Calu3 (cell line): ENCODE results near the gene WNK2. TPM values are rescaled to one million over a fixed set of nuclear protein-coding genes. Genes with fewer than 3 reads are reported as not detected.

Experiments
- BruUV-seq: library from RNA; stranded (reverse); fragments of 400-500 nt; replicated peaks from 2 replicates; lab custom pipeline; 2021; lab: Mats Ljungman, UMichigan
- CTCF ChIA-PET: fragments of 300-600 bp; sonication (Branson Sonifier 250); formaldehyde crosslinking; loops from one replicate; lab custom pipeline; 2022; ENCODE audit warnings: antibody characterized with exemption; lab: Charles Lee
- DNase-seq: peaks from one replicate; pipeline ENCODE4 v3.0.0; 2022
- H3K27ac Mint-ChIP-seq: one replicate; pipeline ENCODE4 v1.8.0; 2022; ENCODE audit warnings: mixed read lengths; ENCODE audit not compliant: unreplicated experiment
- H3K27me3 Mint-ChIP-seq: one replicate; pipeline ENCODE4 v1.8.0; 2022; ENCODE audit warnings: mixed read lengths; ENCODE audit not compliant: unreplicated experiment
- H3K36me3 Mint-ChIP-seq: one replicate; pipeline ENCODE4 v1.8.0; 2022; ENCODE audit warnings: mild to moderate bottlenecking, moderate library complexity, mixed read lengths; ENCODE audit not compliant: insufficient read depth, unreplicated experiment
- H3K4me1 Mint-ChIP-seq: one replicate; pipeline ENCODE4 v1.8.0; 2022; ENCODE audit warnings: mild to moderate bottlenecking, low read depth, mixed read lengths; ENCODE audit not compliant: unreplicated experiment
- H3K4me3 Mint-ChIP-seq: one replicate; pipeline ENCODE4 v1.8.0; 2022; ENCODE audit warnings: mild to moderate bottlenecking, low read depth, moderate library complexity, mixed read lengths; ENCODE audit not compliant: unreplicated experiment
- H3K9me3 Mint-ChIP-seq: one replicate; pipeline ENCODE4 v1.8.0; 2022; ENCODE audit warnings: low read depth, mixed read lengths; ENCODE audit not compliant: unreplicated experiment
- CTCF ChIP-seq: fragments of 200-600 bp; IDR thresholded peaks from one replicate; pipeline ENCODE4 v1.8.0; 2022; ENCODE audit warnings: antibody characterized with exemption; ENCODE audit not compliant: unreplicated experiment
- intact Hi-C: fragments of 100-400 bp; cut with micrococcal nuclease; formaldehyde crosslinking; loops from one replicate; pipeline ENCODE4 v1.10.0; 2022; ENCODE audit not compliant: unreplicated experiment
- total RNA-seq: library from RNA; stranded (reverse); gene quantifications from 2 replicates; pipeline ENCODE4 v1.2.3, GENCODE V29; 2022

The WNK2 gene
- total RNA-seq, 1 experiment from 2014 or later, result 85.7 TPM

DNA sequence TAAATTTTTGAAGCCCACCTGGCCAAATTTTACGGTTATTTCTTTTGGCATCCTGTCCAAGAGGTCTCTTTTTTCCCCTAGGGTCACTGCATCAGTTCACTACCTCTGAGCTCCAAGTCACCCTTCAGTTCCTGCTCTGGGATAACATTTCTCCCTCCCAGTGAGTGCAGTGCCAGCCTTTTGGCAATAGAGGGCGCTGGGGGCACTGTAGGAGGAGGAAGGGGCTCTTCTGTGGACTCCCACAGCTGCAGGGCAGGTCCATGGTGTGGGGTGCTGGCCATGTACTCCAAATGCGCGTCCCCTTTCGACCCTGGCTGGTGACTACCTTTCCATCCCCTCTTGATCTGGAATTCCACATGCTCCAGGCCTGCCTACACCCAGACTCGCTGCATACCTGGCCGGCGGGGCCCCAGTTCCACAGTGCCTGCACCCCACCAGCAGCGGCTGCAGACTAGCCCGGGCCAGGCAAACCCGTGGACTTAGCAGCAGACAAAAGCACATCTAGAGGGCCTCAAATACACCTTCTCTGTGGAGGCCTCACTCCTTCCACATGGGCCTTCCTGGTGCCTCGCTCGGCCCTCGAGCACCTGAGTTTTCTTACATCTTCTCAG is 29.5 kb upstream of the WNK2 start:
- H3K27ac Mint-ChIP-seq, result no peak overlapping the region
- H3K4me3 Mint-ChIP-seq, result no peak overlapping the region
- peak; percentile 45 for TF ChIP-seq CTCF
- intact Hi-C loops, result no loop called here
- H3K27me3 Mint-ChIP-seq, result no peaks in the 10 kb centered on the region
- CTCF ChIA-PET, result interaction anchor here (0.6 to 1.3 kb wide), 4 partner anchors 35 to 151 kb away, joined by 3 to 6 read pairs (median 4); no protein-coding TSS in a partner anchor
- no peaks in the 10 kb centered on the region for H3K9me3 Mint-ChIP-seq
- peak; percentile 50 for DNase-seq
- H3K36me3 Mint-ChIP-seq, result no peaks in the 10 kb centered on the region
- BruUV-seq, result no TSS peak
- no peaks in the 10 kb centered on the region for H3K4me1 Mint-ChIP-seq

- intact Hi-C loops, result no loop called here
These were observed 28.0 kb upstream of the WNK2 start for GRCh38 chr9:93155716-93156474.

DNA sequence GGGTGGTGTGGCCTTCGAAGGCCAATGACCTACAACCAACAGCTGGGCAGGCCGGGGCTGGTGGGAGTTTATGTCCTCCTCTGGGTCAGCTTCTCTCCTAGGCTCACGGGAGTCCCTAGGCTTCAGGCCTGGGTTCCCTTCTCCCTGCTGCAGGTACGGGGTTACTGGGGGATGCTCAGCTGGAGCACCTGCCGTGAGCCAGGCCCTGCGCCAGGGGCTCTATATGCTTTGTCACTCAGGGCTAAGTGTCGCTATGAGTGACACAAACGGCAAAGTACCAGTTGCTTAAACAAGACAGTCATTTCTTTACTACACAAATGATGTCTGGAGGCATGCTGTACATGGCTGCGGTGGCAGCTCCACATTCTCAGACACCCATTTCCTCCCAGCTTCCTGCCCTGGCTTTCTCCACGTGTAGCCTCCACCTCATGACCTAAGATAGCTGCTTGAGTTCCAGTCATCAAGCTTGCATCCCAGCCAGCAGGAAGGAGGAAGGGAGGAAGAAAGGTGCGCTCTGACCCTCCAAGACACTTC is 27.4 kb upstream of the WNK2 start:
- TF ChIP-seq CTCF, result no peak
- DNase-seq, result no peak
- Mint-ChIP-seq H3K4me1 (no peaks in the 10 kb centered on the region), H3K9me3 (no peaks in the 10 kb centered on the region), H3K4me3 (no peak overlapping the region), H3K27me3 (no peaks in the 10 kb centered on the region), H3K36me3 (no peaks in the 10 kb centered on the region), H3K27ac (no peak overlapping the region)
- BruUV-seq, result no TSS peak
- CTCF ChIA-PET, result interaction anchor here (0.6 to 1.2 kb wide), 2 partner anchors 18 to 810 kb away, joined by 3 to 5 read pairs; no protein-coding TSS in a partner anchor
- intact Hi-C loops, result no loop called here

More at GRCh38 chr9:93155716-93156474, 28.0 kb upstream of the WNK2 start:
- Mint-ChIP-seq H3K36me3 (no peaks in the 10 kb centered on the region), H3K9me3 (no peaks in the 10 kb centered on the region), H3K27ac (no peak overlapping the region), H3K27me3 (no peaks in the 10 kb centered on the region), H3K4me1 (no peaks in the 10 kb centered on the region), H3K4me3 (no peak overlapping the region)
- CTCF ChIA-PET, result interaction anchor here (0.6 to 1.2 kb wide), 2 partner anchors 18 to 811 kb away, joined by 3 to 5 read pairs; no protein-coding TSS in a partner anchor
- TF ChIP-seq CTCF, result no peak
- DNase-seq, result no peak
- BruUV-seq, result no TSS peak

GRCh38 chr9:93159601-93160471 is 24.1 kb upstream of the WNK2 start:
- Mint-ChIP-seq H3K4me1 (no peaks in the 10 kb centered on the region), H3K9me3 (no peaks in the 10 kb centered on the region), H3K4me3 (no peak overlapping the region), H3K36me3 (no peaks in the 10 kb centered on the region), H3K27ac (no peak overlapping the region), H3K27me3 (no peaks in the 10 kb centered on the region)
- DNase-seq, result peak; percentile 90
- no TSS peak for BruUV-seq
- CTCF ChIA-PET, result interaction anchor here (1.0 kb wide), 1 partner anchor 143 kb away, joined by 3 read pairs; no protein-coding TSS in a partner anchor
- peak; percentile 75 for TF ChIP-seq CTCF
- intact Hi-C loops, result loop anchor here (2.0 kb wide), 1 partner anchor 143 kb away; no protein-coding TSS in a partner anchor
